OCI-LY3 (cell line): Measurements from ENCODE around the gene SLC35D3.

Experiments
- H2AFZ ChIP-seq: fragments of 200-600, 300-600 bp; shearing (Covaris generic); 2 replicates; pipeline ENCODE4 v1.6.0; 2014; ENCODE audit warnings: antibody characterized with exemption, low read depth, low read length
- H3K27ac ChIP-seq: fragments of 200-600, 300-600 bp; sonication (generic); 2 replicates; pipeline ENCODE4 v1.5.1; 2014; ENCODE audit warnings: mild to moderate bottlenecking, low read length, moderate library complexity, mixed read lengths
- H3K27me3 ChIP-seq: fragments of 200-600, 300-600 bp; sonication (generic); 2 replicates; pipeline ENCODE4 v1.6.1; 2014; ENCODE audit warnings: low read depth, low read length, mixed read lengths
- H3K36me3 ChIP-seq: fragments of 200-600, 300-600 bp; sonication (generic); replicated peaks from 2 replicates; pipeline ENCODE3; 2014; ENCODE audit warnings: low read depth, low read length, mixed read lengths
- H3K4me1 ChIP-seq: fragments of 300-600, 200-600 bp; sonication (generic); 2 replicates; pipeline ENCODE4 v1.6.1; 2014; ENCODE audit warnings: low read length, mixed read lengths
- H3K4me2 ChIP-seq: fragments of 200-600, 300-600 bp; sonication (generic); 2 replicates; pipeline ENCODE4 v1.6.1; 2014; ENCODE audit warnings: low read length, mixed read lengths
- H3K4me3 ChIP-seq: fragments of 300-600, 200-600 bp; sonication (generic); 2 replicates; pipeline ENCODE4 v1.5.1; 2014; ENCODE audit warnings: antibody characterized with exemption, mild to moderate bottlenecking, low read length, moderate library complexity
- H3K79me2 ChIP-seq: fragments of 300-600, 200-600 bp; shearing (Covaris generic); 2 replicates; pipeline ENCODE4 v1.6.1; 2014; ENCODE audit warnings: mild to moderate bottlenecking, low read length, mixed read lengths
- H3K9ac ChIP-seq: fragments of 300-600, 200-600 bp; shearing (Covaris generic); 2 replicates; pipeline ENCODE4 v1.6.0; 2014; ENCODE audit warnings: mild to moderate bottlenecking, low read length, moderate library complexity
- H3K9me3 ChIP-seq: fragments of 200-600, 300-600 bp; shearing (Covaris generic); 2 replicates; pipeline ENCODE4 v1.6.1; 2014; ENCODE audit warnings: low read length, mixed read lengths; ENCODE audit not compliant: insufficient read depth
- H4K20me1 ChIP-seq: fragments of 200-600, 300-600 bp; sonication (generic); 2 replicates; pipeline ENCODE4 v1.6.1; 2016; ENCODE audit warnings: low read length, mixed read lengths; ENCODE audit not compliant: insufficient read depth
- EZH2phosphoT487 ChIP-seq: fragments of 200-600 bp; shearing (Covaris generic); IDR thresholded peaks from 2 replicates; pipeline ENCODE4 v1.6.1; 2018; ENCODE audit warnings: antibody characterized with exemption, mixed run types, low read depth
- TF ChIP-seq, protein P1 (sequence below): fragments of 200-600, 300-600 bp; sonication (generic); IDR thresholded peaks from 2 replicates; pipeline ENCODE4 v1.5.1; 2014; ENCODE audit warnings: antibody characterized with exemption, low read length, low read depth

The SLC35D3 gene

DNA sequence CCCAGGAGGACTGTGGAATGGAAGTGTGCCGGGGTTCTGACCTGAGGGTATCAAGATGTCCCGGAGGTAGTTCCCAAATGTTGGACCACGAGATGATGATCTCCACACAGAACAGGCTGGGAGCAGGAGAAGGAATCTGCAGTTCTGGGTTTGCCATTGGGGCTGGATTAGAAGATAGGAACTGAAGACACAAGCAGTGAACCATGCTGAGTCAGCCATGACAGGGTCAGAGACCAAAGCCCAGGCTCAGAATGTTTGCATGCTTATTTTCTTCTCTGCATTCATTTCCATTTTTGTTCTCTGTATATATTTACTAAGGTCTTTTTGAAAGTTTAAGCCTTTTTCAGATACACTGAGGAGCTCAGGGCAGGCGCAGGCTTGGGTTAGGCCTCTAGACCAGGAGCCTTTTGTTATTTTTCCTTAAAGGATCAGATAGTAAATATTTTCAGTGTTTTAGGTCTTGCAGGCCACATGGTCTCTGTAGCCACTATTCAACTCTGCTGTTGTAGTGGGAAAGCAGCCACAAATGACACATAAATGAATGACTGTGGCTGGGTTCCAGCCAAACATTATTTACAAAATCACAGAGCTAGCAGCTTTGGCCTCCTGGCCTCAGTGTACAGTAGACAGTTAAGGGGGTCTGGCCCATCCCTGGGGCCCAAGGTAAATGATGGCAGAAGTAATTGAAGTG is 28.5 kb downstream of the SLC35D3 start:
- H3K4me1 ChIP-seq: peaks cover 15% of the 10 kb centered on the region

DNA sequence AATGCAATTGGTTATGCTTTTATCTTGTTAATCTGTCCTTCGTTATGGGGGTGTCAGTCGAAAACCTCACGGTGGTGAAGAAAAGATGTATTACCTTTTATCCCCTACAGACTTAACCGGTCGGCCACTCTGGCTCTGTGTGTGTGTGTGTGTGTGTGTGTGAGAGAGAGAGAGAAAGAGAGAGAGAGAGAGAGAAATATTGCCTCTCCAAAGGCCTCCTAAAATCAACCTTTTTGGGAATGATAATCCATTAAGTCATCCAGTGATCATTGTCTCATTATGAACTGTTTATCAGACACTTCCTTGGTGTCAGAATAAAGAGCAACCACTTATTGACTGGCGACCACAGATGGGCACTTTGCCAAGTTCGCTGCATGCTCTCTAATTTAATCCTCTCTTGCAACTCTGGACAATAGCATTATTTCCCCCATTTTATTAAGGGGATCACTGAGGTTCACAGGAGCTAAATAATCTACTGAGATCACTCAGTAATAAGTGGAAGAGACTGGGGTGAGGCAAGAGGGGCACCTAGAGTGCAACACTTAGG is 30.7 kb downstream of the SLC35D3 start:
- Histone ChIP-seq H2AFZ (no peak overlapping the region), H3K4me1 (peaks cover 12% of the 10 kb centered on the region), H4K20me1 (no peaks in the 10 kb centered on the region), H3K4me2 (no peak overlapping the region), H3K36me3 (no peaks in the 10 kb centered on the region), H3K27ac (no peak overlapping the region), H3K27me3 (no peaks in the 10 kb centered on the region), H3K9me3 (no peaks in the 10 kb centered on the region), H3K9ac (no peak overlapping the region), H3K79me2 (no peaks in the 10 kb centered on the region), H3K4me3 (no peak overlapping the region)
- TF ChIP-seq, protein P1, sequence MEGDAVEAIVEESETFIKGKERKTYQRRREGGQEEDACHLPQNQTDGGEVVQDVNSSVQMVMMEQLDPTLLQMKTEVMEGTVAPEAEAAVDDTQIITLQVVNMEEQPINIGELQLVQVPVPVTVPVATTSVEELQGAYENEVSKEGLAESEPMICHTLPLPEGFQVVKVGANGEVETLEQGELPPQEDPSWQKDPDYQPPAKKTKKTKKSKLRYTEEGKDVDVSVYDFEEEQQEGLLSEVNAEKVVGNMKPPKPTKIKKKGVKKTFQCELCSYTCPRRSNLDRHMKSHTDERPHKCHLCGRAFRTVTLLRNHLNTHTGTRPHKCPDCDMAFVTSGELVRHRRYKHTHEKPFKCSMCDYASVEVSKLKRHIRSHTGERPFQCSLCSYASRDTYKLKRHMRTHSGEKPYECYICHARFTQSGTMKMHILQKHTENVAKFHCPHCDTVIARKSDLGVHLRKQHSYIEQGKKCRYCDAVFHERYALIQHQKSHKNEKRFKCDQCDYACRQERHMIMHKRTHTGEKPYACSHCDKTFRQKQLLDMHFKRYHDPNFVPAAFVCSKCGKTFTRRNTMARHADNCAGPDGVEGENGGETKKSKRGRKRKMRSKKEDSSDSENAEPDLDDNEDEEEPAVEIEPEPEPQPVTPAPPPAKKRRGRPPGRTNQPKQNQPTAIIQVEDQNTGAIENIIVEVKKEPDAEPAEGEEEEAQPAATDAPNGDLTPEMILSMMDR: no peak
- TF ChIP-seq EZH2phosphoT487: no peak

More for the DNA sequence above, 28.5 kb downstream of the SLC35D3 start:
- TF ChIP-seq EZH2phosphoT487: no peak
- TF ChIP-seq, protein P1: no peak
- Histone ChIP-seq H4K20me1 (no peaks in the 10 kb centered on the region), H3K9ac (no peak overlapping the region), H3K4me3 (no peak overlapping the region), H2AFZ (no peak overlapping the region), H3K27me3 (no peaks in the 10 kb centered on the region), H3K27ac (no peak overlapping the region), H3K4me2 (no peak overlapping the region), H3K9me3 (no peaks in the 10 kb centered on the region), H3K79me2 (no peaks in the 10 kb centered on the region), H3K36me3 (no peaks in the 10 kb centered on the region)

DNA sequence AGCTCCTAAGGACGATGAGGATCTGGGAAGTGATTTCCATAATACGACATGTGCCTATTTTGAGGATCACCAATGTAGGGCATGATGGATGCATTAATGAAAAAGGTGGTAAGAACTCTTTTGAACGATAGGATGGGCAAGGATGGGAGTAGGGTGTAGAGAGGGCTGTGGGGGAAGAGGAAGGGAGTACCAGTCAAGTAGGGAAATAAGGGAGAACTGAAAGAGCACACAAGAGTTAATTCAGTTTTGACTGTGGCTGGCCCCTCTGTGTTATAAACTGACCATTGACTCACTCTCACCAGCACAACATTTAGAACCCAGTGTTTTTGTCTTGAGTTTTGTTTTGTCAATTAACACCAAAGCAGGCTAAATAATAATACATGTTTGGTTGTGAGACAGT is 33.0 kb downstream of the SLC35D3 start:
- Histone ChIP-seq H3K79me2 (no peaks in the 10 kb centered on the region), H3K4me2 (peak overlapping the region; percentile 28)
- TF ChIP-seq EZH2phosphoT487: no peak
- TF ChIP-seq, protein P1: no peak

DNA sequence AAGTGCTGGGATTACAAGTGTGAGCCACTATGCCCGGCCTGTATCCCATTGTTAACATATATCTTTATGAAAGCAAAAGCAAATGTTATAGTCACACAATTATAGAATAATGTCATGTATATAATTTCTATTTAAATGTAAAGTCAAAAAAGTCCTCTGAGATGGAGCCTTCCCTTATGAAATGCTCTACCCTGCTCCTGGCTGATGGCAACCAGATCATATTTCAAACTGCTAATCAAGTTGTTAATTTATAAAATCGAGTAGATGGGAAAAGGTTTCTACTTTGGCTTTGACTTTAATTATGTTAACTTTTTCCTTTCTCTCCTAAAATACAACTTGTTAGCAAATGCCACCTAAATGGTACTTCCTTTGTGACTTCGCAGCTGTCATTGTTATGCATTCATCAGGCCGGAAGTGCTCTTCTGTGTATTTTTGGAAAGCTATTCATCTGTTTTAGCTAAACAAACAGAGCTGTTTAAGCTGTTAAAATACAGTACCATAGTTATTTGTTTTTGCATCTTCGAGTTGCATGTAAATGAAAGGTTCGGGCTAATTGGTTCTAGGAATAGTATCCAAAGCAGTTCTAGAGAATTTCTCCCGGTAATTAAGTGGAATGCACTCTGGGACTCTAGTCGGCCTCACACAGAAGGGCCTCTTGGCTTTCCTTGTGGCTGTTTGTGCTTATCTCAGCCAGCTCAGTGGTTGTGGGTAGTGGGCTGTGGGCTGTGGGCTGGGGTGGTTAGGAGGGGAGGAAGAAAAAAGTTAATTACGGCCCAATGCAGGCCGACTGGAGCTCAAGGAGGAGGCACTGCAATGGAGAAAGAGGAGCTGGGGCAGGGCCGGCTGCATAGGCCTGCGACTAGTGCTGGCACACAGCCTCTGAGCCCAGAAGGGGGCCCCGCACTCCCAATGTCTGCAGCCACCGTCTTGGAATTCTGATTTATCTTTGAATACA is 34.8 kb downstream of the SLC35D3 start:
- Histone ChIP-seq H2AFZ (no peak overlapping the region), H3K4me1 (peaks cover 12% of the 10 kb centered on the region), H4K20me1 (no peaks in the 10 kb centered on the region), H3K4me2 (no peak overlapping the region), H3K4me3 (no peak overlapping the region), H3K36me3 (no peaks in the 10 kb centered on the region), H3K79me2 (no peaks in the 10 kb centered on the region), H3K27ac (no peak overlapping the region), H3K9ac (no peak overlapping the region), H3K27me3 (no peaks in the 10 kb centered on the region), H3K9me3 (no peaks in the 10 kb centered on the region)
- TF ChIP-seq, protein P1: no peak
- no peak for TF ChIP-seq EZH2phosphoT487

More for the DNA sequence above, 33.0 kb downstream of the SLC35D3 start:
- H3K4me1 ChIP-seq: peaks cover 12% of the 10 kb centered on the region
- no peak overlapping the region for H3K27ac ChIP-seq
- H2AFZ ChIP-seq: no peak overlapping the region
- H4K20me1 ChIP-seq: no peaks in the 10 kb centered on the region
- H3K4me3 ChIP-seq: no peak overlapping the region
- no peaks in the 10 kb centered on the region for H3K9me3 ChIP-seq
- H3K9ac ChIP-seq: no peak overlapping the region
- no peaks in the 10 kb centered on the region for H3K27me3 ChIP-seq
- H3K36me3 ChIP-seq: no peaks in the 10 kb centered on the region
